ENCODE measurements around the gene OGG1. TPM values are rescaled to one million over a fixed set of nuclear protein-coding genes. Genes with fewer than 3 reads are reported as not detected.

OGG1 gene
- total and polyA plus RNA-seq, 9 of the 15 experiments (the other 6 are each of a cell fraction or from before 2014, with no cell fraction given) = 6.6 to 33.0 (median 24.4) TPM

GRCh38 chr3:9793161-9793781 is 43.5 kb downstream of the OGG1 start (continued):
- TF ChIP-seq, protein P1, sequence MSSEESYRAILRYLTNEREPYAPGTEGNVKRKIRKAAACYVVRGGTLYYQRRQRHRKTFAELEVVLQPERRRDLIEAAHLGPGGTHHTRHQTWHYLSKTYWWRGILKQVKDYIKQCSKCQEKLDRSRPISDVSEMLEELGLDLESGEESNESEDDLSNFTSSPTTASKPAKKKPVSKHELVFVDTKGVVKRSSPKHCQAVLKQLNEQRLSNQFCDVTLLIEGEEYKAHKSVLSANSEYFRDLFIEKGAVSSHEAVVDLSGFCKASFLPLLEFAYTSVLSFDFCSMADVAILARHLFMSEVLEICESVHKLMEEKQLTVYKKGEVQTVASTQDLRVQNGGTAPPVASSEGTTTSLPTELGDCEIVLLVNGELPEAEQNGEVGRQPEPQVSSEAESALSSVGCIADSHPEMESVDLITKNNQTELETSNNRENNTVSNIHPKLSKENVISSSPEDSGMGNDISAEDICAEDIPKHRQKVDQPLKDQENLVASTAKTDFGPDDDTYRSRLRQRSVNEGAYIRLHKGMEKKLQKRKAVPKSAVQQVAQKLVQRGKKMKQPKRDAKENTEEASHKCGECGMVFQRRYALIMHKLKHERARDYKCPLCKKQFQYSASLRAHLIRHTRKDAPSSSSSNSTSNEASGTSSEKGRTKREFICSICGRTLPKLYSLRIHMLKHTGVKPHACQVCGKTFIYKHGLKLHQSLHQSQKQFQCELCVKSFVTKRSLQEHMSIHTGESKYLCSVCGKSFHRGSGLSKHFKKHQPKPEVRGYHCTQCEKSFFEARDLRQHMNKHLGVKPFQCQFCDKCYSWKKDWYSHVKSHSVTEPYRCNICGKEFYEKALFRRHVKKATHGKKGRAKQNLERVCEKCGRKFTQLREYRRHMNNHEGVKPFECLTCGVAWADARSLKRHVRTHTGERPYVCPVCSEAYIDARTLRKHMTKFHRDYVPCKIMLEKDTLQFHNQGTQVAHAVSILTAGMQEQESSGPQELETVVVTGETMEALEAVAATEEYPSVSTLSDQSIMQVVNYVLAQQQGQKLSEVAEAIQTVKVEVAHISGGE (CRISPR knock-in tag; IDR thresholded peaks at IDR 0.05) = peak in 2 of 3 experiments; percentile 20 to 68; a peak in 3 of 6 replicates
- TF ChIP-seq E2F1 (CRISPR knock-in tag; IDR thresholded peaks at IDR 0.05) (0 out of 2 replicates have a peak, but pooled peaks have one; percentile 8), KLF6 (CRISPR knock-in tag; IDR thresholded peaks at IDR 0.05; ENCODE audit: borderline replicate concordance) (no peak), STAT6 (CRISPR knock-in tag; IDR thresholded peaks at IDR 0.05) (no peak), PCBP2 (IDR thresholded peaks at IDR 0.05; ENCODE audit: low read depth, low read length, poor library complexity, severe bottlenecking) (no peak), ZNF639 (CRISPR knock-in tag; conservative IDR thresholded peaks at IDR 0.05 in 1 of 2, IDR thresholded peaks at IDR 0.05 in 1 of 2) (peak in 1 of 2 experiments; percentile 9; a peak in 1 of 4 replicates), RFX1 (IDR thresholded peaks at IDR 0.05) (no peak), ARNT (IDR thresholded peaks at IDR 0.05) (peak in 1 of 2 experiments; percentile 14; a peak in 1 of 4 replicates), L3MBTL2 (IDR thresholded peaks at IDR 0.05) (0 out of 2 replicates have a peak, but pooled peaks have one; percentile 8), ZKSCAN1 (IDR thresholded peaks at IDR 0.05; ENCODE audit: low read depth, low read length) (peak; percentile 80), ZFX (CRISPR knock-in tag; IDR thresholded peaks at IDR 0.05) (peak; percentile 90), POLR2A (conservative IDR thresholded peaks at IDR 0.05) (peak; percentile 6), SIRT6 (IDR thresholded peaks at IDR 0.05; ENCODE audit: low read depth, low read length) (peak; percentile 24), ZNF77 (CRISPR knock-in tag; IDR thresholded peaks at IDR 0.05) (no peak), TEAD1 (CRISPR knock-in tag; IDR thresholded peaks at IDR 0.05) (peak in 1 of 2 experiments; percentile 80; a peak in 1 of 4 replicates), ZNF717 (CRISPR knock-in tag; IDR thresholded peaks at IDR 0.05) (no peak), SPI1 (IDR thresholded peaks at IDR 0.05; ENCODE audit: borderline replicate concordance, low read depth, low read length) (peak; percentile 51; the same call in 1 of the 2 replicates), POLR2B (IDR thresholded peaks at IDR 0.05; ENCODE audit: low read depth, partially characterized antibody) (peak; percentile 86)
